OCI-LY3 (cell line): ENCODE measurements around the gene SH2D4B.

Experiments
- H2AFZ ChIP-seq: fragments of 200-600, 300-600 bp; shearing (Covaris generic); 2 replicates; pipeline ENCODE4 v1.6.0; 2014; ENCODE audit warnings: antibody characterized with exemption, low read depth, low read length
- H3K27ac ChIP-seq: fragments of 200-600, 300-600 bp; sonication (generic); 2 replicates; pipeline ENCODE4 v1.5.1; 2014; ENCODE audit warnings: mild to moderate bottlenecking, low read length, moderate library complexity, mixed read lengths
- H3K27me3 ChIP-seq: fragments of 200-600, 300-600 bp; sonication (generic); 2 replicates; pipeline ENCODE4 v1.6.1; 2014; ENCODE audit warnings: low read depth, low read length, mixed read lengths
- H3K36me3 ChIP-seq: fragments of 200-600, 300-600 bp; sonication (generic); replicated peaks from 2 replicates; pipeline ENCODE3; 2014; ENCODE audit warnings: low read depth, low read length, mixed read lengths
- H3K4me1 ChIP-seq: fragments of 300-600, 200-600 bp; sonication (generic); 2 replicates; pipeline ENCODE4 v1.6.1; 2014; ENCODE audit warnings: low read length, mixed read lengths
- H3K4me2 ChIP-seq: fragments of 200-600, 300-600 bp; sonication (generic); 2 replicates; pipeline ENCODE4 v1.6.1; 2014; ENCODE audit warnings: low read length, mixed read lengths
- H3K4me3 ChIP-seq: fragments of 300-600, 200-600 bp; sonication (generic); 2 replicates; pipeline ENCODE4 v1.5.1; 2014; ENCODE audit warnings: antibody characterized with exemption, mild to moderate bottlenecking, low read length, moderate library complexity
- H3K79me2 ChIP-seq: fragments of 300-600, 200-600 bp; shearing (Covaris generic); 2 replicates; pipeline ENCODE4 v1.6.1; 2014; ENCODE audit warnings: mild to moderate bottlenecking, low read length, mixed read lengths
- H3K9ac ChIP-seq: fragments of 300-600, 200-600 bp; shearing (Covaris generic); 2 replicates; pipeline ENCODE4 v1.6.0; 2014; ENCODE audit warnings: mild to moderate bottlenecking, low read length, moderate library complexity
- H3K9me3 ChIP-seq: fragments of 200-600, 300-600 bp; shearing (Covaris generic); 2 replicates; pipeline ENCODE4 v1.6.1; 2014; ENCODE audit warnings: low read length, mixed read lengths; ENCODE audit not compliant: insufficient read depth
- H4K20me1 ChIP-seq: fragments of 200-600, 300-600 bp; sonication (generic); 2 replicates; pipeline ENCODE4 v1.6.1; 2016; ENCODE audit warnings: low read length, mixed read lengths; ENCODE audit not compliant: insufficient read depth
- EZH2phosphoT487 ChIP-seq: fragments of 200-600 bp; shearing (Covaris generic); IDR thresholded peaks from 2 replicates; pipeline ENCODE4 v1.6.1; 2018; ENCODE audit warnings: antibody characterized with exemption, mixed run types, low read depth
- TF ChIP-seq, protein P1 (sequence below): fragments of 200-600, 300-600 bp; sonication (generic); IDR thresholded peaks from 2 replicates; pipeline ENCODE4 v1.5.1; 2014; ENCODE audit warnings: antibody characterized with exemption, low read length, low read depth

Gene SH2D4B

DNA sequence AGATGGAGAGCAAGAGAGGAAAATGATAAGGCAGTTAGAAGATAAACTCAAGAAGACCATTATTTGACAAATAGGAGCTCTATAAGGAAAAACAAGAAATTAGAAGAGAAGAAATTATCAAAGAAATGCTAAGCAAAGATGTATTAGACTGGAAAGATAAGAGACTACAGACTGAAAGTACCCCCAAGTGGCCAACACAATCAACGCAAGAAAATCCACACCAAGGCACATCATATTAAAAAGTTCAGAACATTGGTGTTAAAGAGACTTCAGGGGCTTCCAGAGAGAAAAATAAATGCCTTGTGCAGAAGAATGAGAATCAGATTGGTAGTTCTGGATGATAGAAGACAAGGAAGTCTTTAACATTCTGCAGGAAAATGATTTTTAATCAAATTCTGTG lies 46.0 kb downstream of the SH2D4B start:
- Histone ChIP-seq H4K20me1 (no peaks in the 10 kb centered on the region), H3K36me3 (no peaks in the 10 kb centered on the region), H3K9ac (no peak overlapping the region), H3K4me1 (no peaks in the 10 kb centered on the region), H3K4me2 (no peak overlapping the region), H3K9me3 (peaks cover 4% of the 10 kb centered on the region; the same call in 1 of the 2 replicates), H2AFZ (no peak overlapping the region), H3K27me3 (peaks cover 10% of the 10 kb centered on the region), H3K4me3 (no peak overlapping the region), H3K27ac (no peak overlapping the region), H3K79me2 (no peaks in the 10 kb centered on the region)
- TF ChIP-seq, protein P1, sequence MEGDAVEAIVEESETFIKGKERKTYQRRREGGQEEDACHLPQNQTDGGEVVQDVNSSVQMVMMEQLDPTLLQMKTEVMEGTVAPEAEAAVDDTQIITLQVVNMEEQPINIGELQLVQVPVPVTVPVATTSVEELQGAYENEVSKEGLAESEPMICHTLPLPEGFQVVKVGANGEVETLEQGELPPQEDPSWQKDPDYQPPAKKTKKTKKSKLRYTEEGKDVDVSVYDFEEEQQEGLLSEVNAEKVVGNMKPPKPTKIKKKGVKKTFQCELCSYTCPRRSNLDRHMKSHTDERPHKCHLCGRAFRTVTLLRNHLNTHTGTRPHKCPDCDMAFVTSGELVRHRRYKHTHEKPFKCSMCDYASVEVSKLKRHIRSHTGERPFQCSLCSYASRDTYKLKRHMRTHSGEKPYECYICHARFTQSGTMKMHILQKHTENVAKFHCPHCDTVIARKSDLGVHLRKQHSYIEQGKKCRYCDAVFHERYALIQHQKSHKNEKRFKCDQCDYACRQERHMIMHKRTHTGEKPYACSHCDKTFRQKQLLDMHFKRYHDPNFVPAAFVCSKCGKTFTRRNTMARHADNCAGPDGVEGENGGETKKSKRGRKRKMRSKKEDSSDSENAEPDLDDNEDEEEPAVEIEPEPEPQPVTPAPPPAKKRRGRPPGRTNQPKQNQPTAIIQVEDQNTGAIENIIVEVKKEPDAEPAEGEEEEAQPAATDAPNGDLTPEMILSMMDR = peak; percentile 24
- TF ChIP-seq EZH2phosphoT487 = no peak

DNA sequence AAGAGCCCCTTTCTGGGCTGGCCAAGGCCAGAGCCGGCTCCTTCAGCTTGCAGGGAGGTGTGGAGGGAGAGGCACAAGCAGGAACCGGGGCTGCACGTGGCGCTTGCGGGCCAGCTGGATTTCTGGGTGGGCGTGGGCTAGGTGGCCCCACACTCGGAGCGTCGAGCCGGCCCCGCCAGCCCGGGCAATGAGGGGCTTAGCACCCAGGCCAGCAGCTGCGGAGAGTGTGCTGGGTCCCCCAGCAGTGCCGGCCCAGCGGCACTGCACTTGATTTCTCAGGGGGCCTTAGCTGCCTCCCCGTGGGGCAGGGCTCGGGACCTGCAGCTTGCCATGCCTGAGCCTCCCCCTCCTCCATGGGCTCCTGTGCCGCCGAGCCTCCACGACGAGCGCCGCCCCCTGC lies 48.1 kb downstream of the SH2D4B start:
- Histone ChIP-seq H3K4me3 (no peak overlapping the region), H4K20me1 (no peaks in the 10 kb centered on the region), H3K36me3 (no peaks in the 10 kb centered on the region), H3K4me2 (no peak overlapping the region), H3K9ac (no peak overlapping the region), H3K79me2 (no peaks in the 10 kb centered on the region), H3K4me1 (peaks cover 16% of the 10 kb centered on the region), H3K27me3 (peaks cover 6% of the 10 kb centered on the region), H3K27ac (no peak overlapping the region), H3K9me3 (peaks cover 4% of the 10 kb centered on the region; the same call in 1 of the 2 replicates), H2AFZ (no peak overlapping the region)
- TF ChIP-seq, protein P1 = no peak
- TF ChIP-seq EZH2phosphoT487 = no peak

- Histone ChIP-seq H3K36me3 (no peaks in the 10 kb centered on the region), H3K9ac (no peak overlapping the region), H3K27ac (no peak overlapping the region), H3K4me1 (peaks cover 16% of the 10 kb centered on the region), H3K4me3 (no peak overlapping the region), H3K4me2 (no peak overlapping the region), H3K9me3 (peaks cover 4% of the 10 kb centered on the region; the same call in 1 of the 2 replicates), H3K27me3 (peaks cover 6% of the 10 kb centered on the region), H3K79me2 (no peaks in the 10 kb centered on the region), H4K20me1 (no peaks in the 10 kb centered on the region), H2AFZ (no peak overlapping the region)
- TF ChIP-seq, protein P1 = no peak
- no peak for TF ChIP-seq EZH2phosphoT487
These were observed 50.8 kb downstream of the SH2D4B start for GRCh38 chr10:80588546-80588945.

- peak overlapping the region; percentile 34 for H3K4me3 ChIP-seq
- H3K79me2 ChIP-seq = no peaks in the 10 kb centered on the region
- no peak overlapping the region; the same call in 1 of the 2 replicates for H3K27ac ChIP-seq
- H3K9ac ChIP-seq = no peak overlapping the region
- H2AFZ ChIP-seq = 0 out of 2 replicates have a peak overlapping the region, but pooled peaks have one; percentile 61
- TF ChIP-seq, protein P1 = no peak
- no peak for TF ChIP-seq EZH2phosphoT487
- H4K20me1 ChIP-seq = no peaks in the 10 kb centered on the region
- H3K27me3 ChIP-seq = 0 out of 2 replicates have a peak, but pooled peaks cover under 1% of the 10 kb centered on the region
- peaks cover 16% of the 10 kb centered on the region for H3K4me1 ChIP-seq
- no peaks in the 10 kb centered on the region for H3K36me3 ChIP-seq
- H3K9me3 ChIP-seq = peaks cover 4% of the 10 kb centered on the region; the same call in 1 of the 2 replicates
- H3K4me2 ChIP-seq = peak overlapping the region; percentile 47
These were observed 52.1 kb downstream of the SH2D4B start for GRCh38 chr10:80589726-80590373.
